ENCODE results near the gene DDX3Y. TPM values are rescaled to one million over a fixed set of nuclear protein-coding genes. Genes with fewer than 3 reads are reported as not detected.

Gene DDX3Y
- 65.6 TPM for total RNA-seq

- no peak for FAIRE-seq
- peak in 1 of 2 donors; percentile 82 for DNase-seq (ENCODE audit: low spot score in 2 of 2)
Observed at GRCh38 chrY:12904618-12905516, at the start of gene DDX3Y. TSS of gene DDX3Y (plus strand) at chrY:12904868. CDS start at chrY:12904937, 69 bp downstream.

DNA sequence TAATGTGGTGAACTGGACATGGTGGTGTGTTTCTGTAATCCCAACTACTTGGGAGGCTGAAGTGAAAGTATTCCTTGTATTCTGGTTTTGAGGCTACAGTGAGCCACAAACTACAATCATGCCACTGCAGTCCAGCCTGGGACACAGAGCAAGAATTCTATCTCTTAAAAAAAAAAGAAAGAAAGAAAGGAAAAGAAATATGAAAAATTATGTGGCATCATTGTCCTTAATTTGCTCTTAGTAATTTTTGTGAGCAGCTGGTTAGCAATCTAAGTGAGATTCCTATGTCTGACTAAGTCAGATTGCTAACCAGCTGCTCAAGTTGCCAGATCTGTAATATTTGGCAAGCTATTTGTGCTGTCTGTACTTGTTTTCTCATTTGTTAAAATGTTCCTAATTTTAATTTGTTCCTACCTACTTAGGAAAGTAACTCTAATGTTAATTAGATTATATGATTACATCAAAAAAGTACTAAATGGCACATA is 48.8 kb upstream of the DDX3Y start:
- FAIRE-seq (no peak), DNase-seq (ENCODE audit: low spot score in 2 of 2) (no peak)

- FAIRE-seq = no peak
Observed at GRCh38 chrY:12867960-12868359, 36.7 kb upstream of the DDX3Y start.

GRCh38 chrY:12896973-12897372 is 7.7 kb upstream of the DDX3Y start:
- no peak for DNase-seq (ENCODE audit: low spot score in 2 of 2)
- FAIRE-seq = no peak

More at GRCh38 chrY:12867960-12868359, 36.7 kb upstream of the DDX3Y start:
- no peak for DNase-seq (ENCODE audit: low spot score in 2 of 2)

DNA sequence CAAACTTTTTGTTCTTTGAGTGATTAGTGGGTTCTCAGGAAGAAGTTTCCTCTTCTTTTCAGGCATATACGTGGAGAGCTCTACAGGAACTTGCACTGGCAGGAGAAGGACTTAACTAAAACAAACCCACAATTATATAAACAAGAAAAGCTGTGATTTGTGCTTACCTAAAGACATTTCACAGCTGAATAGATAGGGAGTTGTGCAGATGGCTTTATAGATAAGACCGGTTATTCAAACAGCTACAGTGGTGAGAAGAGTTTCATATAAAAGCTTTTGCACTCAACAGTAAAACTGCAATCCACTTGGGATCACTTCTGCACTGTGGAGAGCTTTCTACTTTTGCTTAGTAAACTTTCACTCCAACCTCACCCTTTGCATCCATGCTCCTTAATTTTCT is 6.1 kb upstream of the DDX3Y start:
- FAIRE-seq = no peak

DNA sequence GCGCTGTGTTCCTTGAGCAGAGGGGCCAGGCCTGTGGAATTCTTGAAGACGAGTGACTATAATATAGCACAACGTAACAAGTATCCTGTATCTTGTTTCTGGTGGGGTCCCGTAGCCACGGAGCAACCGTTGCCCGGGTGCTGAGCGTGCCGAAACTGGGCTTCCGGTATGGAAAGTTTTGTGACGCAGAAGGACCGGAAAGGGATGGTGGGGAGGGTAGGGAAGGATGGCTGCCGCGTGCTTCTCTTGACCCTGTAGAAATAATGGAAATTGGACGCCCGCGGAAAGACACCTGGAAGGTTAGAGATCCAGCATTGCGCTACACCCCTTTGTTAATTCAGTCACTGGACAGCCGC is 827 bp downstream of the DDX3Y start:
- DNase-seq (ENCODE audit: low spot score in 2 of 2) = peak in 1 of 2 donors; percentile 38
- FAIRE-seq = no peak

More for the DNA sequence above, 6.1 kb upstream of the DDX3Y start:
- DNase-seq (ENCODE audit: low spot score in 2 of 2) = no peak

- DNase-seq (ENCODE audit: low spot score in 2 of 2) (no peak), FAIRE-seq (no peak)
Observed at GRCh38 chrY:12905895-12906294, 1.2 kb downstream of the DDX3Y start.

- no peak for DNase-seq (ENCODE audit: low spot score in 2 of 2)
- FAIRE-seq = no peak
Observed at GRCh38 chrY:12913541-12913940, 8.9 kb downstream of the DDX3Y start.

DNA sequence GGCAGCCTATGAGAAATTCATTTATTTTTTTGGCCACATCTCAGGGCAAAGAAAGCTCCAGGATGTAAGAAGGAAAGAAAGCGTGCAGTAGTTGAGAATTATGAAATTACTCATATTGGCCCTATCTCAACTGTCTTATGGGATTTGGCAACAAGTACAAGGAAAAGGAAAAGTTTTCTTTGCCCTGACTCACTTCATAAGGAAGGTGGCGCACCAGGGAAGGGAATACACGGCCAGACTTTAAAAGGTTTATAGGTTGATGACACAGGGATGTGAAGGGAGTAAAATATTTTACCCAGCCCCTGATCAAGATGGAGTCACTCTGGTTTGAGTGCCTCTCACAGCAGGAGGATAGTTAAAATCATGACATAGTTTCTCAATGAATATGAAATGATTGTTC is 23.4 kb downstream of the DDX3Y start:
- FAIRE-seq (no peak), DNase-seq (ENCODE audit: low spot score in 2 of 2) (no peak)

DNA sequence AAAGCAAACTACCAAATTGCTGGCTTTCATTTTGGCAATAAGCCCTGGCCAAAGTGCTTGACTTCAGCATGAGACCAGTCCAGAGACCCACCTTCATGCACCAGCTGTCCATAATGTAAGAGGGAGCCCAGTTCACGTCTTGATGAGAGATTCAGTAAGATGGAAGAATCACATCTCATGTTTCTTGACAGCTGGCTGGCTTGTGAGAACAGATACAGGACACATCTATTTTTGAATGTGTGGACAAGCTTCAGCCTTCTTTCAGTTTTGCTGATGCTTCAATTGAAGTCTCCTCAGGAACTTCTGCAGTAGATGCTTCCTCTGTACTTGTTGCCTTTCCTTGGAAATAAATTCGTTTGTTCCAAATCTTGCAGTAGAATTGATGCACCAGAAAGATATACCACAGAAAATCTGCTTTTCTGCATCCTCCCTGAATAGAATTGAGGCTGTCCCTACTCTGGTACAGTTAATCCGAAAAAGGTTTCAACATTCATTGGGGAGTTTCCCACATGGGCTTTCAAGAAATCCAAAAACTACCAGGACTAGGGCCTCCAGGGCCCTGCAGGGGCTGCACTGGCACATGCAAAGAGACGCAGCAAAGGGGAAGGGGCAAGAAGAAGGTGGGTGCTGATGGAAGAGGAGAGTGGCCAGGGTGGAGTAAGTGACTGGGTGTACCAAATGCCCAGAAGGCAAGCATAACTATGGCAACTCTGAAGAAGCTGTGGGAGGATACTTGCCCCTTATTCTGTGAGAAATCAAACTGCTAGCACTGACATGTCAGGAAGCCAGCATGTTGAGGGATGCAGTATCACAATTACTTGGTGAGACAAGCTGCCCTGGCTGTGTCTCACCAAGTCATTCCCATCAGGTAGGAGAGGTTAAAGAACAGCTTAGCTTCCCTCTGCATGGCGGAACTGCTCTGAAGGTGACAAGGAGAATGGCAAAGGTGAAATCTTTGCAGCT is 37.3 kb downstream of the DDX3Y start:
- FAIRE-seq (no peak), DNase-seq (ENCODE audit: low spot score in 2 of 2) (no peak)

Other genes with a start within 250 kb of the DDX3Y start
- 70.1 TPM for gene USP9Y, start 203.6 kb upstream of the DDX3Y start, total RNA-seq

All from frontal cortex (tissue), 4 donors.